ENCODE measurements around the gene MYH15.

The MYH15 gene

GRCh38 chr3:108510496-108510895, at the start of gene MYH15:
Gene MYH15, minus strand, starts transcription at chr3:108510596. Its CDS starts 66 bp downstream, at chr3:108510530.
- H3K4me3 ChIP-seq (ENCODE audit: low read depth, low read length) = no peak within 1 kb of the TSS

- H3K4me3 ChIP-seq (ENCODE audit: low read depth, low read length) = no peak overlapping the region
Observed at GRCh38 chr3:108555966-108556581, 45.7 kb upstream of the MYH15 start.

GRCh38 chr3:108554913-108555571, 44.6 kb upstream of the MYH15 start:
- no peak overlapping the region for H3K4me3 ChIP-seq (ENCODE audit: low read depth, low read length)

- H3K4me3 ChIP-seq (ENCODE audit: low read depth, low read length) = no peak overlapping the region
Observed at GRCh38 chr3:108554229-108554628, 43.8 kb upstream of the MYH15 start.

- no peak overlapping the region for H3K4me3 ChIP-seq (ENCODE audit: low read depth, low read length)
Observed at GRCh38 chr3:108552267-108553159, 42.1 kb upstream of the MYH15 start.

- no peak overlapping the region for H3K4me3 ChIP-seq (ENCODE audit: low read depth, low read length)
Observed at GRCh38 chr3:108548886-108549285, 38.5 kb upstream of the MYH15 start.

GRCh38 chr3:108548304-108548703, 37.9 kb upstream of the MYH15 start:
- H3K4me3 ChIP-seq (ENCODE audit: low read depth, low read length) = no peak overlapping the region

GRCh38 chr3:108546692-108547091, 36.3 kb upstream of the MYH15 start:
- no peak overlapping the region for H3K4me3 ChIP-seq (ENCODE audit: low read depth, low read length)

- H3K4me3 ChIP-seq (ENCODE audit: low read depth, low read length) = no peak overlapping the region
Observed at GRCh38 chr3:108546247-108546646, 35.9 kb upstream of the MYH15 start.

- no peak overlapping the region for H3K4me3 ChIP-seq (ENCODE audit: low read depth, low read length)
Observed at GRCh38 chr3:108538083-108538482, 27.7 kb upstream of the MYH15 start.

GRCh38 chr3:108528459-108529252, 18.3 kb upstream of the MYH15 start:
- no peak overlapping the region for H3K4me3 ChIP-seq (ENCODE audit: low read depth, low read length)

- H3K4me3 ChIP-seq (ENCODE audit: low read depth, low read length) = no peak overlapping the region
Observed at GRCh38 chr3:108527817-108528216, 17.4 kb upstream of the MYH15 start.

- H3K4me3 ChIP-seq (ENCODE audit: low read depth, low read length) = no peak overlapping the region
Observed at GRCh38 chr3:108527109-108527508, 16.7 kb upstream of the MYH15 start.

- H3K4me3 ChIP-seq (ENCODE audit: low read depth, low read length) = no peak overlapping the region
Observed at GRCh38 chr3:108525971-108526370, 15.6 kb upstream of the MYH15 start.

GRCh38 chr3:108525256-108525655, 14.9 kb upstream of the MYH15 start:
- H3K4me3 ChIP-seq (ENCODE audit: low read depth, low read length) = no peak overlapping the region

- no peak overlapping the region for H3K4me3 ChIP-seq (ENCODE audit: low read depth, low read length)
Observed at GRCh38 chr3:108524537-108524936, 14.1 kb upstream of the MYH15 start.

GRCh38 chr3:108518895-108519294, 8.5 kb upstream of the MYH15 start:
- H3K4me3 ChIP-seq (ENCODE audit: low read depth, low read length) = no peak overlapping the region

- no peak overlapping the region for H3K4me3 ChIP-seq (ENCODE audit: low read depth, low read length)
Observed at GRCh38 chr3:108516881-108517280, 6.5 kb upstream of the MYH15 start.

GRCh38 chr3:108513961-108514360, 3.6 kb upstream of the MYH15 start:
- no peak overlapping the region for H3K4me3 ChIP-seq (ENCODE audit: low read depth, low read length)

GRCh38 chr3:108512671-108513070, 2.3 kb upstream of the MYH15 start:
- H3K4me3 ChIP-seq (ENCODE audit: low read depth, low read length) = no peak overlapping the region

- H3K4me3 ChIP-seq (ENCODE audit: low read depth, low read length) = no peak overlapping the region
Observed at GRCh38 chr3:108511490-108511889, 1.1 kb upstream of the MYH15 start.
